HFF-Myc (cell line): ENCODE measurements around the gene KRTDAP.

Source experiments
- DNase-seq: peaks from one replicate; pipeline ENCODE4 v3.0.0-alpha.2; 2011; ENCODE audit warnings: low read depth; ENCODE audit errors: extremely low read depth
- H3K4me3 ChIP-seq: replicated peaks from 2 replicates; pipeline ENCODE4 v1.5.1; 2011; ENCODE audit warnings: low read depth, mild to moderate bottlenecking, control low read depth, low read length
- TF ChIP-seq, protein P1 (sequence below): IDR thresholded peaks from 2 replicates; pipeline ENCODE4 v1.5.1; 2012; ENCODE audit warnings: mild to moderate bottlenecking, low read depth, low read length, control low read depth; ENCODE audit errors: missing control alignments

KRTDAP gene, protein sequence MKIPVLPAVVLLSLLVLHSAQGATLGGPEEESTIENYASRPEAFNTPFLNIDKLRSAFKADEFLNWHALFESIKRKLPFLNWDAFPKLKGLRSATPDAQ

DNA sequence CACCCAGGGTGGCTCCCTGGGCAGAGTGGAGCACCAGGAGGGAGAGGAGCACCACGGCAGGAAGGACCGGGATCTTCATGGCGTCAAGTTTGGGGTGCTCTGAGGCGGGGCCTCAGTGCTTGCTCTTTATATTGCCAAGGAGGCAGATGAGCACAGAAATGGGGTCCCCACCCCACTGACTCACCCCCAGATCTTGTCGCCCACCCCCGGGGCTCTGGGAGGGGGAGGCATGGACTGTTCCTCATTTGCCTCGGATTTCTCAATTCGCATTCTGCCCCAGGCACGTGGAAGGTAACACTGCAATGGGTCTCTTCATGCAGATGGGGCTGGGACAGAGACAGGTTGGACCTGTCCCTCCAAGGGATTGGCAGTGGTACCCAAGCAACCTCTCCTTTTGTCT, at the start of gene KRTDAP:
Gene KRTDAP (minus strand): TSS at position 101 of the 400 bp plus-strand sequence. CDS start 22 bp downstream, at position 79.
- TF ChIP-seq, protein P1, sequence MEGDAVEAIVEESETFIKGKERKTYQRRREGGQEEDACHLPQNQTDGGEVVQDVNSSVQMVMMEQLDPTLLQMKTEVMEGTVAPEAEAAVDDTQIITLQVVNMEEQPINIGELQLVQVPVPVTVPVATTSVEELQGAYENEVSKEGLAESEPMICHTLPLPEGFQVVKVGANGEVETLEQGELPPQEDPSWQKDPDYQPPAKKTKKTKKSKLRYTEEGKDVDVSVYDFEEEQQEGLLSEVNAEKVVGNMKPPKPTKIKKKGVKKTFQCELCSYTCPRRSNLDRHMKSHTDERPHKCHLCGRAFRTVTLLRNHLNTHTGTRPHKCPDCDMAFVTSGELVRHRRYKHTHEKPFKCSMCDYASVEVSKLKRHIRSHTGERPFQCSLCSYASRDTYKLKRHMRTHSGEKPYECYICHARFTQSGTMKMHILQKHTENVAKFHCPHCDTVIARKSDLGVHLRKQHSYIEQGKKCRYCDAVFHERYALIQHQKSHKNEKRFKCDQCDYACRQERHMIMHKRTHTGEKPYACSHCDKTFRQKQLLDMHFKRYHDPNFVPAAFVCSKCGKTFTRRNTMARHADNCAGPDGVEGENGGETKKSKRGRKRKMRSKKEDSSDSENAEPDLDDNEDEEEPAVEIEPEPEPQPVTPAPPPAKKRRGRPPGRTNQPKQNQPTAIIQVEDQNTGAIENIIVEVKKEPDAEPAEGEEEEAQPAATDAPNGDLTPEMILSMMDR: no peak
- no peak within 1 kb of the TSS for H3K4me3 ChIP-seq
- no peak for DNase-seq

DNA sequence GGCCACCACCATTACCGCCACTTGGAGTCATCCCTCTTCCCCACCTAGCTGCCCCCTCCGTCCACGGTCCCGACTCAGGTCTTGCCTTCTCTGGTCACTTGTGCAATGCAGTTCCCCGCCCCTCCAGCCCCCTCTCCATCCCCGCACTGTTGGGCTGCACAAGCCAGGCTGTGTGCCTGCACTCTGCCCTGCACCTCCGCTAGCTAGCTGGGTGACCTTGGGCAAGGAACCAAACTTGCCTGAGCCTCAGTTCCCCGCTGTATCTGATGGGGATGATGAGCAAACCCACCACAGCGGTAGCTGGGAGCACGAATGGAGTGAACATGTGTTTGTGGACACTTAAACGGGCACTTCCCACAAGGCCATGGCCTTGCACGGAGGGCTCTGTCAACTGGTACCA, 49.6 kb upstream of the KRTDAP start:
- no peak overlapping the region for H3K4me3 ChIP-seq
- no peak for DNase-seq
- TF ChIP-seq, protein P1: no peak

DNA sequence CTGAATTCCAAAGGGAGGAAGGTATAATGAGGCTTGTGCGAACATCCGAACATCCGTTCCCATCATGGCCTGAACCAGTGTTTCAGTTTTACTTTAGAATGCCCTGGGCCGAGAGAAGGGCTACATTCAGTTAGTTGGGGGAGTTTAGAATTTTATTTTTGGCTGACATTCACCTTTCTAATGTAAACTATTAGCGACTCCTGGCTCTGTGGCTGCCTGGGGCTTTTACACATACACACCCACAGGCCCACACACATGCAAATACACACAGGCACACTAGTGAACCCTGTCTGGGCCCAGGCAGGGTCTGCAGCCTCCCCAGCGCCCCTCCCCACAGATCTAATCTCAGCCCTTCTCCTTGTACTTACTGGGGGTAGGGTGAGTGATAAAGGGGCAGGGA, 49.0 kb upstream of the KRTDAP start:
- TF ChIP-seq, protein P1: no peak
- H3K4me3 ChIP-seq: no peak overlapping the region
- DNase-seq: no peak

DNA sequence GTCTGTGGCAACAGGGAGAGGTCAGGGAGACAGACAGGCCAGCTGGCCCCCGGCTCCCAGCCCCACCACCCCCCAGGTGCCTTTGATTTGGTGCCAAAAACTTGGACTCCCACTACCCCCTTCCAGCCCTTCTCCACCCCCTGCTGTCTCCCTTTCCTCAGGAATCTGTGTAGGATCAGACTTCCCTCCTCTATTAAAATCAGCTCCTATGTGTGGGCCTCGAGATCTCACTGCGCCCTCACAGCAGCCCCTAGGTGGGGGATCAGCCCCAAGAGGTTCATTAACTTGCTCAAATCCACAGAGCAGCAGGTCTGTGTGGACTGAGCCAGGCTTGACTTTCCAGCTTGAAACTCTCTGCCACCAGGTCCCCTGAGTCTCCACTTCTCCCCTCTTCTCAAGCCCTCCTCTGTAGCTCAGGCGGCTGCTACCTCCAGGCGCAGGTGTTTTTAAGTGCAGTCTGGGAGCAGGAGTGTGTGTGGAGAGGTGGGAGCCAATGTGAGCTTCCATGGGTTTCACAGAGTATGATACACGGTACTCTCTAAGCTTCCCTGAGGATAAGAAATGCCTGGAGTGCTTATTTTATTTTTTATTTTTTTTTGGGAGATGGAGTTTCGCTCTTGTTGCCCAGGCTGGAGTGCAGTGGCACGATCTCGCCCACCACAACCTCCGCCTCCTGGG, 44.7 kb upstream of the KRTDAP start:
- TF ChIP-seq, protein P1: no peak
- no peak overlapping the region for H3K4me3 ChIP-seq
- no peak for DNase-seq

DNA sequence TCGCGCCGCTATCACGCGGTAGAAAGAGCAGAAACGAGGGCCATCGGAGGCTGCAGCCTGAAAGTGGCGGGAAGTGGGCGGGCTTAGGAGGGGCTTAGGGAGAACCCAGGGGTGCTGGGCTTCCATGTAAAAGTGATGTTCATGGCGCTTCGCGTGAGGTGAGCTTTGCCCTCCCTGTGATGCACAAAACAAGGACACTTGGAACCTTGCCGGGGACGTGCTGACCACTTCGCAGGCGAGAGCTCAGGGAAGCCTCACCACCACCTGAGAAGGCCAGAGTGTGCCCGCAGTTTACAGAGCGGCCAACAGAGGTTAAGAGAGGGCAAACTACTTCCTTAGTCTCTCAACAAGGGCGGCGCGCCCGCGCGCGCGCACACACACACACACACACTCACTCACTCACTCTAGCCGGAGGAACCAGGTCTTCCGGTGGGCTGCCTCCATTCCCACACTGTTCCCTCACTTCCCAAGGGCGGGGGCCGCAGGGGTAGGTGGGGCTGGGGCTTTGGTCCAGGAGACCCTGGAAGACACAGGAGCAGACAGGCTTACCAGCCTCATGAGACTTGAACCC, 43.6 kb upstream of the KRTDAP start:
- TF ChIP-seq, protein P1: no peak
- DNase-seq: no peak
- no peak overlapping the region for H3K4me3 ChIP-seq

DNA sequence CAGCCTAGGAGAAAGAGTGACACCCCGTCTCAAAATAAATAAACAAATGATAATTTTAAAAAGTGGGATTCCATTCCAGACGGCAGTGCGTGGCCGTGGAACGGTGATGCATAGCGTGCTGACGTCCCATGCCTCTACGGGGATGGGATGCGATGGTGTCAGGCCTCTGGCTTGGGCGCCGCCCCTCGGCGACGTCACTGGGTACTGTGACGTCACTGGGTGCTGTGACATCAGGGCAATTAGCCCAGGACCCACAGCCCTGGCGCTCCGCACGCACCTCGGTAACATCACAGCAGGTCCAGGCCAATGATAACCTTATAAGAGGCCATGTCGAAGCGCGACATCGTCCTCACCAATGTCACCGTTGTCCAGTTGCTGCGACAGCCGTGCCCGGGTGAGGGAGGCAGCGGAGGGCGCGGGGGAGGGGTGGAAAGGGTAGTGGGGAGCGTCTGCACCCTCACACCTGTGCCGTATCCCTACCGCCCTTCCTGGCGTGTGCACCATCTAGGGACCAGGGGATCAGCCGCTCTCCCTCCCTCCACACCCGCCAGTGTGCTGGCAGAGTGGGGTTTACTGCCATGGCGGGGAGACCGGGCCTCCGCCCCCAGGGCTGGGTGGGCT, 43.0 kb upstream of the KRTDAP start, which contains the start of gene GAPDHS:
Gene GAPDHS (plus strand): TSS at position 256 of the 621 bp plus-strand sequence. CDS start 72 bp downstream, at position 328.
- H3K4me3 ChIP-seq: no peak within 1 kb of the TSS
- TF ChIP-seq, protein P1: no peak

More for the DNA sequence above, 43.0 kb upstream of the KRTDAP start, which contains the start of gene GAPDHS:
- DNase-seq: no peak
